PFSK-1 (cell line): ENCODE data around the gene GLRX5.

Experiments
- FOXP2 ChIP-seq: optimal IDR thresholded peaks from 2 replicates; pipeline ENCODE3; 2011; ENCODE audit warnings: borderline replicate concordance, control low read depth, inconsistent platforms; ENCODE audit not compliant: insufficient read depth; ENCODE audit errors: extremely low read length, extremely low read depth
- POLR2AphosphoS5 ChIP-seq: IDR thresholded peaks from 2 replicates; pipeline ENCODE4 v1.6.1; 2012; ENCODE audit warnings: low read depth, mild to moderate bottlenecking, control low read depth, low read length, moderate library complexity
- REST ChIP-seq, 2 experiments: IDR thresholded peaks; 2 replicates each; pipeline versions ENCODE4 v1.6.1 to v1.8.0; 2011 to 2012; ENCODE audit warnings: low read depth in 2 of 2, low read length in 2 of 2, control low read depth in 1 of 2, inconsistent platforms in 1 of 2, mild to moderate bottlenecking in 1 of 2, moderate library complexity in 1 of 2; ENCODE audit not compliant: insufficient read depth in 1 of 2
- SIN3A ChIP-seq: IDR thresholded peaks from 2 replicates; pipeline ENCODE4 v1.6.1; 2012; ENCODE audit warnings: mild to moderate bottlenecking, low read length, moderate library complexity, borderline replicate concordance; ENCODE audit not compliant: insufficient read depth
- TAF1 ChIP-seq: IDR thresholded peaks from 2 replicates; pipeline ENCODE4 v1.6.1; 2012; ENCODE audit warnings: low read length, control low read depth, borderline replicate concordance; ENCODE audit not compliant: insufficient read depth

- no peak for TF ChIP-seq POLR2AphosphoS5
- no peak for TF ChIP-seq TAF1
- no peak for TF ChIP-seq SIN3A
- no peak for TF ChIP-seq REST (IDR thresholded peaks at IDR 0.05; ENCODE audit: insufficient read depth in 1 of 2, low read depth in 2 of 2, low read length in 2 of 2)
- TF ChIP-seq FOXP2 = no peak
Observed at GRCh38 chr14:95577870-95578269, 43.0 kb downstream of the GLRX5 start.
